ENCODE measurements around the gene TJAP1.

The TJAP1 gene

DNA sequence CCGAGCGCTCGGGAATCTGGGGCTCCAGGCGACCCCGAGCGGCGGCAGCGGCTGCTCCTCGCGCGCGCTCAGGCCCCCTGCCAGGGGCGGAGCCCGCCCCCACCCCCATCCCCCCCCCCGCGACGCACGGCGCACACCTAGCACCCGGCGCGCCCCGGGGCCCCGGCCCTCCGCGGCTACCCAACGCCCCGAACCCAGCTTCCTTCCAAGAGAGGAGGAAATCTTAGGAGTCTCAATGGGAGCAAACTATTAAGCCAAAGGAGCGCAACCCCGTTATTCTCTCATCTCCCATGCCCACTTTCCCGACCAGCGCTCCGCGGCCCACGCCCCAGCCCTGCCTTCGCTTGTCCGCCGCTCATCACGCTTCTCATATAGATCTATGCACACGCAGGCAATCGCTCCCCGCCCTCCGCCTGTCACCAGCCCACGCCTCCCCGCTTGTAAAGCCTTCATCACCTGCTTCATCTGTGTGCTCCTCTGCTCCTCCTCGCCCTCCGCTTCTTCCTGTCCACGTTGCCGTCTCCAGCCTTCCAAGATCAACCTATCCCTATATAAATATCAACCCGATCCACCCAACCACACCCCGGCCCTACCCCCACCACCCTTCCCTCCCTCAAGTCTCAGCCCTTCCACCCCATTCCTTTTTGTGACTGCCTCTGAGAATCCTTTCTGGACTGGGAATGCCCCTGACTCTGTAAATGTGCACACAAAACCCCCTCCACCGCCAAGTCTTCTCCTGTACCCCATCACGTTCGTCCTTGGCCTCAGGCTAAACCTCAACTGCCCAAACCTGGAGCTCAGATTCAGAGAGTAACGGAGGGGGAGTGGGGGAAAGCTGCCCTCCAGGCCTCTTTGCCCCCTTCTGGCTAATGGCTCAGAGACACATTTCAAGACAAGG lies 21.6 kb upstream of the TJAP1 start, which contains the start of gene DLK2 (continued):
- TF ChIP-seq ZNF2 (tag by site-specific recombination; IDR thresholded peaks at IDR 0.05) (no peak; the same call in 1 of the 2 replicates), ZNF664 (tag by site-specific recombination; IDR thresholded peaks at IDR 0.05) (no peak), ZNF184 (tag by site-specific recombination; IDR thresholded peaks at IDR 0.05) (no peak), ZNF785 (tag by site-specific recombination; IDR thresholded peaks at IDR 0.05) (no peak), ZNF768 (tag by site-specific recombination; IDR thresholded peaks at IDR 0.05) (no peak), ZBTB20 (tag by site-specific recombination; IDR thresholded peaks at IDR 0.05) (peak; percentile 97), ZNF221 (tag by site-specific recombination; IDR thresholded peaks at IDR 0.05; ENCODE audit: borderline replicate concordance) (no peak), SP7 (tag by site-specific recombination; IDR thresholded peaks at IDR 0.05) (peak; percentile 70), ZBTB1 (tag by site-specific recombination; IDR thresholded peaks at IDR 0.05) (no peak), ZNF169 (tag by site-specific recombination; IDR thresholded peaks at IDR 0.05) (no peak), ZNF366 (tag by site-specific recombination; conservative IDR thresholded peaks at IDR 0.05) (peak; percentile 70), KLF1 (tag by site-specific recombination; IDR thresholded peaks at IDR 0.05) (peak; percentile 100), ZNF830 (tag by site-specific recombination; IDR thresholded peaks at IDR 0.05; ENCODE audit: low read depth) (no peak), ZNF585B (tag by site-specific recombination; IDR thresholded peaks at IDR 0.05) (no peak), ZNF654 (tag by site-specific recombination; IDR thresholded peaks at IDR 0.05; ENCODE audit: low read depth) (no peak), ZNF501 (tag by site-specific recombination; IDR thresholded peaks at IDR 0.05) (no peak), ZNF433 (tag by site-specific recombination; IDR thresholded peaks at IDR 0.05; ENCODE audit: low read depth) (no peak), HOXC10 (CRISPR knock-in tag; IDR thresholded peaks at IDR 0.05) (no peak), RBAK (tag by site-specific recombination; IDR thresholded peaks at IDR 0.05) (no peak), MZF1 (tag by site-specific recombination; IDR thresholded peaks at IDR 0.05; ENCODE audit: borderline replicate concordance) (no peak)
- TF ChIP-seq, protein P1, sequence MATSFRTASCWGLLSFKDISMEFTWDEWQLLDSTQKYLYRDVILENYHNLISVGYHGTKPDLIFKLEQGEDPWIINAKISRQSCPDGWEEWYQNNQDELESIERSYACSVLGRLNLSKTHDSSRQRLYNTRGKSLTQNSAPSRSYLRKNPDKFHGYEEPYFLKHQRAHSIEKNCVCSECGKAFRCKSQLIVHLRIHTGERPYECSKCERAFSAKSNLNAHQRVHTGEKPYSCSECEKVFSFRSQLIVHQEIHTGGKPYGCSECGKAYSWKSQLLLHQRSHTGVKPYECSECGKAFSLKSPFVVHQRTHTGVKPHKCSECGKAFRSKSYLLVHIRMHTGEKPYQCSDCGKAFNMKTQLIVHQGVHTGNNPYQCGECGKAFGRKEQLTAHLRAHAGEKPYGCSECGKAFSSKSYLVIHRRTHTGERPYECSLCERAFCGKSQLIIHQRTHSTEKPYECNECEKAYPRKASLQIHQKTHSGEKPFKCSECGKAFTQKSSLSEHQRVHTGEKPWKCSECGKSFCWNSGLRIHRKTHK (tag by site-specific recombination; IDR thresholded peaks at IDR 0.05), result no peak
- TF ChIP-seq, protein P2, sequence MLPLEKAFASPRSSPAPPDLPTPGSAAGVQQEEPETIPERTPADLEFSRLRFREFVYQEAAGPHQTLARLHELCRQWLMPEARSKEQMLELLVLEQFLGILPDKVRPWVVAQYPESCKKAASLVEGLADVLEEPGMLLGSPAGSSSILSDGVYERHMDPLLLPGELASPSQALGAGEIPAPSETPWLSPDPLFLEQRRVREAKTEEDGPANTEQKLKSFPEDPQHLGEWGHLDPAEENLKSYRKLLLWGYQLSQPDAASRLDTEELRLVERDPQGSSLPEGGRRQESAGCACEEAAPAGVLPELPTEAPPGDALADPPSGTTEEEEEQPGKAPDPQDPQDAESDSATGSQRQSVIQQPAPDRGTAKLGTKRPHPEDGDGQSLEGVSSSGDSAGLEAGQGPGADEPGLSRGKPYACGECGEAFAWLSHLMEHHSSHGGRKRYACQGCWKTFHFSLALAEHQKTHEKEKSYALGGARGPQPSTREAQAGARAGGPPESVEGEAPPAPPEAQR (tag by site-specific recombination; IDR thresholded peaks at IDR 0.05), result no peak
- TF ChIP-seq, protein P3, sequence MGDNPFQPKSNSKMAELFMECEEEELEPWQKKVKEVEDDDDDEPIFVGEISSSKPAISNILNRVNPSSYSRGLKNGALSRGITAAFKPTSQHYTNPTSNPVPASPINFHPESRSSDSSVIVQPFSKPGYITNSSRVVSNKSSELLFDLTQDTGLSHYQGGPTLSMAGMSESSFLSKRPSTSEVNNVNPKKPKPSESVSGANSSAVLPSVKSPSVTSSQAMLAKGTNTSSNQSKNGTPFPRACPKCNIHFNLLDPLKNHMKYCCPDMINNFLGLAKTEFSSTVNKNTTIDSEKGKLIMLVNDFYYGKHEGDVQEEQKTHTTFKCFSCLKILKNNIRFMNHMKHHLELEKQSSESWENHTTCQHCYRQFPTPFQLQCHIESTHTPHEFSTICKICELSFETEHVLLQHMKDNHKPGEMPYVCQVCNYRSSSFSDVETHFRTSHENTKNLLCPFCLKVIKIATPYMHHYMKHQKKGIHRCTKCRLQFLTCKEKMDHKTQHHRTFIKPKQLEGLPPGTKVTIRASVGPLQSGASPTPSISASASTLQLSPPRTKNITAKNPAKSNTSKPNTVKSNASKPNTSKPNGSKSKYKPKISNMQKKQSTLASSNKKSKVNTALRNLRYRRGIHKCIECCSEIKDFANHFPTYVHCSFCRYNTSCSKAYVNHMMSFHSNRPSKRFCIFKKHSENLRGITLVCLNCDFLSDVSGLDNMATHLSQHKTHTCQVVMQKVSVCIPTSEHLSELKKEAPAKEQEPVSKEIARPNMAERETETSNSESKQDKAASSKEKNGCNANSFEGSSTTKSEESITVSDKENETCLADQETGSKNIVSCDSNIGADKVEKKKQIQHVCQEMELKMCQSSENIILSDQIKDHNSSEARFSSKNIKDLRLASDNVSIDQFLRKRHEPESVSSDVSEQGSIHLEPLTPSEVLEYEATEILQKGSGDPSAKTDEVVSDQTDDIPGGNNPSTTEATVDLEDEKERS (tag by site-specific recombination; IDR thresholded peaks at IDR 0.05), result no peak
- TF ChIP-seq, protein P4, sequence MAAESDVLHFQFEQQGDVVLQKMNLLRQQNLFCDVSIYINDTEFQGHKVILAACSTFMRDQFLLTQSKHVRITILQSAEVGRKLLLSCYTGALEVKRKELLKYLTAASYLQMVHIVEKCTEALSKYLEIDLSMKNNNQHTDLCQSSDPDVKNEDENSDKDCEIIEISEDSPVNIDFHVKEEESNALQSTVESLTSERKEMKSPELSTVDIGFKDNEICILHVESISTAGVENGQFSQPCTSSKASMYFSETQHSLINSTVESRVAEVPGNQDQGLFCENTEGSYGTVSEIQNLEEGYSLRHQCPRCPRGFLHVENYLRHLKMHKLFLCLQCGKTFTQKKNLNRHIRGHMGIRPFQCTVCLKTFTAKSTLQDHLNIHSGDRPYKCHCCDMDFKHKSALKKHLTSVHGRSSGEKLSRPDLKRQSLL (tag by site-specific recombination; IDR thresholded peaks at IDR 0.05), result no peak
- TF ChIP-seq, protein P5, sequence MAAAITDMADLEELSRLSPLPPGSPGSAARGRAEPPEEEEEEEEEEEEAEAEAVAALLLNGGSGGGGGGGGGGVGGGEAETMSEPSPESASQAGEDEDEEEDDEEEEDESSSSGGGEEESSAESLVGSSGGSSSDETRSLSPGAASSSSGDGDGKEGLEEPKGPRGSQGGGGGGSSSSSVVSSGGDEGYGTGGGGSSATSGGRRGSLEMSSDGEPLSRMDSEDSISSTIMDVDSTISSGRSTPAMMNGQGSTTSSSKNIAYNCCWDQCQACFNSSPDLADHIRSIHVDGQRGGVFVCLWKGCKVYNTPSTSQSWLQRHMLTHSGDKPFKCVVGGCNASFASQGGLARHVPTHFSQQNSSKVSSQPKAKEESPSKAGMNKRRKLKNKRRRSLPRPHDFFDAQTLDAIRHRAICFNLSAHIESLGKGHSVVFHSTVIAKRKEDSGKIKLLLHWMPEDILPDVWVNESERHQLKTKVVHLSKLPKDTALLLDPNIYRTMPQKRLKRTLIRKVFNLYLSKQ (tag by site-specific recombination; IDR thresholded peaks at IDR 0.05; ENCODE audit: borderline replicate concordance), result no peak
- TF ChIP-seq, protein P6, sequence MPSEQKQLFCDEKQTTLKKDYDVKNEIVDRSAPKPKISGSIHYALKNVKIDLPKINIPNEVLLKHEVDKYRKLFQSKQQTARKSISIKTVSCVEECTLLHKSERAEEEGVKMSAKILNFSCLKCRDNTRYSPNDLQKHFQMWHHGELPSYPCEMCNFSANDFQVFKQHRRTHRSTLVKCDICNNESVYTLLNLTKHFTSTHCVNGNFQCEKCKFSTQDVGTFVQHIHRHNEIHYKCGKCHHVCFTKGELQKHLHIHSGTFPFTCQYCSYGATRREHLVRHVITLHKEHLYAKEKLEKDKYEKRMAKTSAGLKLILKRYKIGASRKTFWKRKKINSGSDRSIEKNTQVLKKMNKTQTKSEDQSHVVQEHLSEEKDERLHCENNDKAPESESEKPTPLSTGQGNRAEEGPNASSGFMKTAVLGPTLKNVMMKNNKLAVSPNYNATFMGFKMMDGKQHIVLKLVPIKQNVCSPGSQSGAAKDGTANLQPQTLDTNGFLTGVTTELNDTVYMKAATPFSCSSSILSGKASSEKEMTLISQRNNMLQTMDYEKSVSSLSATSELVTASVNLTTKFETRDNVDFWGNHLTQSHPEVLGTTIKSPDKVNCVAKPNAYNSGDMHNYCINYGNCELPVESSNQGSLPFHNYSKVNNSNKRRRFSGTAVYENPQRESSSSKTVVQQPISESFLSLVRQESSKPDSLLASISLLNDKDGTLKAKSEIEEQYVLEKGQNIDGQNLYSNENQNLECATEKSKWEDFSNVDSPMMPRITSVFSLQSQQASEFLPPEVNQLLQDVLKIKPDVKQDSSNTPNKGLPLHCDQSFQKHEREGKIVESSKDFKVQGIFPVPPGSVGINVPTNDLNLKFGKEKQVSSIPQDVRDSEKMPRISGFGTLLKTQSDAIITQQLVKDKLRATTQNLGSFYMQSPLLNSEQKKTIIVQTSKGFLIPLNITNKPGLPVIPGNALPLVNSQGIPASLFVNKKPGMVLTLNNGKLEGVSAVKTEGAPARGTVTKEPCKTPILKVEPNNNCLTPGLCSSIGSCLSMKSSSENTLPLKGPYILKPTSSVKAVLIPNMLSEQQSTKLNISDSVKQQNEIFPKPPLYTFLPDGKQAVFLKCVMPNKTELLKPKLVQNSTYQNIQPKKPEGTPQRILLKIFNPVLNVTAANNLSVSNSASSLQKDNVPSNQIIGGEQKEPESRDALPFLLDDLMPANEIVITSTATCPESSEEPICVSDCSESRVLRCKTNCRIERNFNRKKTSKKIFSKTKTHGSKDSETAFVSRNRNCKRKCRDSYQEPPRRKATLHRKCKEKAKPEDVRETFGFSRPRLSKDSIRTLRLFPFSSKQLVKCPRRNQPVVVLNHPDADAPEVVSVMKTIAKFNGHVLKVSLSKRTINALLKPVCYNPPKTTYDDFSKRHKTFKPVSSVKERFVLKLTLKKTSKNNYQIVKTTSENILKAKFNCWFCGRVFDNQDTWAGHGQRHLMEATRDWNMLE (tag by site-specific recombination; conservative IDR thresholded peaks at IDR 0.05; ENCODE audit: low read depth), result no peak
